HG03575 (cell line): ENCODE data around the gene FHIT.
"Not testable (repeated sequence)": the region's sequence is repeated elsewhere in the genome, so short reads cannot be mapped to it uniquely, and the experiment has no call there.

Source experiments
- ATAC-seq: cut with Tn5 transposase; IDR thresholded peaks from one replicate; pipeline ENCODE4 v1.9.1; 2021; ENCODE audit not compliant: unreplicated experiment, insufficient number of reproducible peaks, low FRiP score; ENCODE audit errors: extremely low read depth

The FHIT gene

DNA sequence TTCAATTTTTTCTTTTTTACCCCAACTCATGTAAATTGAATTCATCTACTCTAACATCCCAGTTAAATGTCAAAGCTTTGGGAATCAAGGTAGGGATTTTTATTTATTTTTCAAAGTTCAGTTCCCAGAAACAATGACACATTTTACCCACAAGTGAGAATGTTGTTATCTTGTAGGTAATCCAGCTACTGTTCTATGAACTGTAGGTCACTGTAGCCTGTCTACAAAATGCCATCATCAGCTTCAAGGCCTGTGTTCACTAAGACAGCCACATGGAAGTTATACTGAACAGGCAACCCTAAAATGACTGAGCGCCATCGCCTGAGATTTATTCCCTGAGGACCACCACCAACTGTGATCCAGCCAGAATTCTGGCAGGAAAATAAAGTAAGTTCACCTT lies 219.7 kb downstream of the FHIT start:
- no peak for ATAC-seq

GRCh38 chr3:61030469-61031035 lies 220.7 kb downstream of the FHIT start:
- no peak for ATAC-seq

- no peak for ATAC-seq
Measured at GRCh38 chr3:61029194-61029593, 222.1 kb downstream of the FHIT start.

GRCh38 chr3:61018807-61019206 lies 232.4 kb downstream of the FHIT start:
- ATAC-seq = no peak

GRCh38 chr3:61017028-61017427 lies 234.2 kb downstream of the FHIT start:
- not testable (repeated sequence) for ATAC-seq

DNA sequence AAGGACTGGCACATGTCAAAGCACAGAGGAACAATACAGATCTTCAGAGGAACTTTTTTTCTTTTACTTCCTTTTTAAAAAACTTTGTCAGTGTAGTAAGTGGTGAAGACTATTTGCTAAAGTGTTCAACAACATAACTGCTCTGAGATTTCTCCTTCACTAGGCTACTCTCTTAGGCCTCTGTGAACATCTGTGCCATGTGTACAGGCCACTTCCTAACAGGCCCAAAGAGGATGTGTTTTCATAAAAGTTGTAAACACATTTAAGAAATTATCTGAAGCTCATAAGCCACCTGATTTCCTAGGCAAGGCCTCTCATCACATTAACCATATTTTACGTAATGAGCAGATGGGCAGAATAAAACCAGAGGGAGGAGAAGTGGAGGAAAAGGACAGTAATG lies 235.4 kb downstream of the FHIT start:
- no peak for ATAC-seq

DNA sequence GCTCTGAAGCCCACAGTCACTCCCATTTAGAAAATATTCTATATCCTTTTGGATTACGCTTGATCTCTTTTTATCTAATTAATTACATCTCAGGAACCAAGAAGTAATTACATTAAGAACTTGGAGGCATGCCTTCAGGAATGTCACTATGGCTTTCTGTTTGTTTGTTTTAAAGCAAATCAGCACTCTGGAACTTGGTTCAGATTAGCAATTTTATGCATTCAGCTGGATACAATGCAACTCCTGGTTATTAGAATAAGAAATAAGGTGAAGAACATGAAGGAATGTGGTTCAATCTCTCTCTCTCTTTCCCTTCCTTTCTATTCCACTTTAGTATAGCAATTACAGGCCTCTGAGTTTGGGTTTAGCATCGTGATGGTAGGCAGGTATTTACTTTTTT lies 235.8 kb downstream of the FHIT start:
- ATAC-seq = no peak

DNA sequence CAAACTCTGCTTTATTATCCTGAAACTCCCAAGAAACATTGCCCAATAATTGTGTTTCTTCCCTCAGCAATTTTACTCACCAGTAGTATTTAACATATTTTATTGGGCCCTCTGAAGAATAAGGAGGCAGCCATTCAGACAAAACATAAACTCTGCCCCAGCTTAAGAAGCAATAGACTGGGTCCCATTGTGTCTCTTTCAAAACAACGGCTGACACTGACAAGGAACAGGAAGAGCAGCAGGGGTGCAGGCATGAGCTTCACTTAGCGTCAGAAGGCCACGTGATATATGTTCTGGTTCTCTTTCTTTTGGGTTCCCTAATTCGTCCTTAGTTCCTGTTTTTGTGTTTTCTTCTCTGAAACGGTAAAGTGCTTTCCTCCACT lies 242.3 kb downstream of the FHIT start:
- no peak for ATAC-seq

- no peak for ATAC-seq
Measured at GRCh38 chr3:61008153-61008997, 242.9 kb downstream of the FHIT start.

DNA sequence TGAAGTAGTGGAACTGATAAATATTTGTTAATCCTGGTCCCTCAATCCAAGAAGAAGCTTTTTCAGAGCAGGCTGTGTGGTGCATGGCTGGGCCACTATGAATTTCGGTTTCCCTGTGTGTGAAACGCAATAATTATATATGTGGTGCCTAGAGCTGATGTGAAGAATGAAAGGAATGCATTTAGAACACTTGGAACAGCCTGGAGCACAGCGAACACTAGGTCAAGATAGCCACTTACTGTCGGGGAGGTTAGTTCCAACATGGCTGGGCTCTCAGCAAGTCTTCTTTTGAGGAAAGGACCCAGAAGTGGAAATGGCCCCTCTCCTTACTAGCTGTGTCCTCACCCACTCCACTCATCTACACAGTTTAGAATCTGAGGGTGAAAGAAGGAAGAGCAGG lies 245.7 kb downstream of the FHIT start:
- ATAC-seq = no peak

DNA sequence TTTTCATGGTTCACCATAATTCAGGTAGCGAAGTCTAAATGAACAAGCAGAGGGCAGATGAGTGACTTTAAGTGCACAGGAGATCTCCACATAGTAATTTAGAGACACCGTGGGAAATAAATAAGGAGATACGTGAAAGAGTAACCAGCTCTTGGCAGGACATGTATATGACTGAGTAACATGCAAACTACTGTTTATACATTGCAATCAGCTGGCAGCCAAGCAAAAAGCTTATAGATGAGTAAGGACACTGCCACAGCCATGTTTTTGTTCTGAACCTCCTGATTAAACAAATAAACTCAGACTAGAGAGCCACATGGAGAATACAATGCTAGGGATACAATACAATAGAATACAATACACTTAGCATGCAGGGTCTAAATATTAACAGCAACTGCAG lies 252.4 kb downstream of the FHIT start:
- no peak for ATAC-seq

GRCh38 chr3:60992395-60992794 lies 258.9 kb downstream of the FHIT start:
- ATAC-seq = no peak

DNA sequence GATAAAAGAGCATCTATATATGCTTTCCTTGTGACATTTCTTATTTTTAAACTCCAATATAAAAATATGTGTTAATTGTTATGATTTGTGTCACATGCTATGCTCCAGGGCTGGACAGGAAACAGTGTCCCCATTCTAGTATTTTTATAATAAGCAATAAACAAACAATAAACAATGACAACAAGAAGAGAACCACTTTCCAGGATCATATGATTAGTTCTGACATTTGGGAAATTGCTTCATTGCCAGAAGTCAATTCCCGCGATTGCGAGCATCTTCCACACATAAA lies 260.9 kb downstream of the FHIT start:
- ATAC-seq = no peak

DNA sequence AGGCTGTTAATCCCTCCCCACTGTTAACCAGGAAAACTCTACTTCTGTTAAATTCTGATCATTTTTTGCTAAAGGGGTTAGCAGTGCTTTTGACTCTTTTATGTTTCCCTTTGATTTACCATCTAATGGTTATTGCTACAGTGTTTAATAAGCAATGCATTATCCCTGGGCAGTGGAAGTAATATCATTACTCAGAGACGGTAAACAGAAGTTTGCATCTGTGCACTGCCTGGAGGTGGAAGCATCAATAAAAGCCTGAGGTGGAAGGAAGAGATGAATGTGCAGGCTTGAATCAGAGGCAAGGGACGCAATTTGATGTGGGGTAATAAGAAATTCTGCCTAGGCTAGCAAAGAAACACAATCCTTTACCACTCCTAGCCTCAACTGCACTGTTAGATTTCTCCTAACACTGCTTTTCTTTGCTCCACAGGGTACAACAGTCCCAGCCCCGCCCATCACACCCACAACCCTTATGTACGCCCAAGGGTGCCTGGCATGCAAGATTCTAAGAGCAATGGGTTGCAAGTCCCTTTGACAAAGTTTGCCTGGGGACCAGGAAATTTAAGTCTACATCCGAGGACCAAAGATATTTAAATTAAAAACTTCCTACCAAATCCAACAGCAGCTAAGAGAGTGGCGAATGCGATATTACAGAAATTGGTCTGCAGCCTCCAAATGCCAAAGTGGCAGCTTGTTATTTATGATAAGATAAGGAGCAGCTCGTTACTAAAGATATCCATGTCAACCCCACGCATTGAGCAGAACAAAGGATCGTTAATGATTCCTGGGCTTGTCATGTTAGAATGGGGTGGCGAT lies 261.4 kb downstream of the FHIT start:
- no peak for ATAC-seq

DNA sequence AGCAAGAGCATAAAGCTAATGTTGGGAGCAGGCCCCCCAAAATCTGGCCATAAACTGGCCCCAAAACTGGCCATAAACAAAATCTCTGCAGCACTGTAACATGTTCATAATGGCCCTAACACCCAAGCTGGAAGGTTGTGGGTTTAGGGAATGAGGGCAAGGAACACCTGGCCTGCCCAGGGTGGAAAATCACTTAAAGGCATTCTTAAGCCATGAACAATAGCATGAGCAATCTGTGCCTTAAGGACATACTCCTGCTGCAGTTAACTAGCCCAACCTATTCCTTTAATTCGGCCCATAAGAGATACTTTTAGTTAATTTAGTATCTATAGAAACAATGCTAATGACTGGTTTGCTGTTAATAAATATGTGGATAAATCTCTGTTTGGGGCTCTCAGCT lies 264.1 kb downstream of the FHIT start:
- ATAC-seq = not testable (repeated sequence)

- ATAC-seq = no peak
Measured at GRCh38 chr3:60986552-60986951, 264.7 kb downstream of the FHIT start.

GRCh38 chr3:60983906-60984305 lies 267.3 kb downstream of the FHIT start:
- ATAC-seq = no peak

DNA sequence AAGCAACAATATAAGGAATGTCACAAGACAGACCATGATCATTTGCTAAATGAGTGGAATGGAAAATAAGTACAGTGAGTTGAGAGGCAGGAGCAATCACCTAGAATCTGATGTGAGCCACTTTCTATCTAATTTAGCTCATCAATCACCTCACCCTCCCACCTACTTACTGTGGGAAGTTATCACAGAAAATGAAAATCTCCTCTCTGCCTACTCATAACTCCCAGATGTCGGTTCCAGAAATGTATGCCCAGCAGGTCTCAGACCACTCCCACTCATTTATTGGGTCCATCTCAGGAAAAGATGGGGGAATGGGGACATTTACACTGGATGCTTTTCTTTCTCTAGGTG lies 270.9 kb downstream of the FHIT start:
- ATAC-seq = no peak

GRCh38 chr3:60979461-60980341 lies 271.6 kb downstream of the FHIT start:
- no peak for ATAC-seq
